Endodermal cell (in vitro differentiated cells): ENCODE measurements around the gene CFAP92. TPM values are rescaled to one million over a fixed set of nuclear protein-coding genes. Genes with fewer than 3 reads are reported as not detected.

Experiments
- DNase-seq: peaks from one replicate; pipeline ENCODE4 v3.0.0-alpha.2; 2017
- H3K27ac ChIP-seq: 2 replicates; pipeline ENCODE4 v1.5.1; 2013; ENCODE audit warnings: mild to moderate bottlenecking, low read depth, low read length, moderate library complexity
- H3K27me3 ChIP-seq: 2 replicates; pipeline ENCODE4 v1.6.1; 2013; ENCODE audit warnings: mild to moderate bottlenecking, low read length, moderate library complexity; ENCODE audit not compliant: insufficient read depth, control insufficient read depth, poor library complexity, severe bottlenecking
- H3K36me3 ChIP-seq: 2 replicates; pipeline ENCODE4 v1.7.0; 2013; ENCODE audit warnings: mild to moderate bottlenecking, low read length, moderate library complexity; ENCODE audit not compliant: control insufficient read depth, insufficient read depth
- H3K4me1 ChIP-seq: one replicate; pipeline ENCODE4 v1.7.0; 2013; ENCODE audit warnings: low read length; ENCODE audit not compliant: control insufficient read depth, insufficient read depth
- H3K4me3 ChIP-seq: 2 replicates; pipeline ENCODE4 v1.5.1; 2013; ENCODE audit warnings: mild to moderate bottlenecking, low read length, moderate library complexity
- H3K9ac ChIP-seq: 2 replicates; pipeline ENCODE4 v1.6.1; 2013; ENCODE audit warnings: mild to moderate bottlenecking, low read length, moderate library complexity; ENCODE audit not compliant: poor library complexity, severe bottlenecking; ENCODE audit errors: extremely low read depth
- H3K9me3 ChIP-seq: 2 replicates; pipeline ENCODE4 v1.6.1; 2013; ENCODE audit warnings: mild to moderate bottlenecking, low read length, moderate library complexity; ENCODE audit not compliant: control insufficient read depth
- H3K27ac Mint-ChIP-seq: 2 replicates; pipeline ENCODE4 v1.8.0; 2020; ENCODE audit warnings: mixed read lengths
- H3K27me3 Mint-ChIP-seq: 2 replicates; pipeline ENCODE4 v1.8.0; 2021; ENCODE audit warnings: mild to moderate bottlenecking, mixed read lengths; ENCODE audit not compliant: insufficient read depth
- H3K36me3 Mint-ChIP-seq: 2 replicates; pipeline ENCODE4 v1.8.0; 2020; ENCODE audit warnings: low read depth, mixed read lengths
- H3K4me1 Mint-ChIP-seq: 2 replicates; pipeline ENCODE4 v1.8.0; 2020; ENCODE audit warnings: mixed read lengths
- H3K4me3 Mint-ChIP-seq: 2 replicates; pipeline ENCODE4 v1.8.0; 2020; ENCODE audit warnings: mild to moderate bottlenecking, moderate library complexity, mixed read lengths
- H3K9me3 Mint-ChIP-seq: 2 replicates; pipeline ENCODE4 v1.8.0; 2020; ENCODE audit warnings: mild to moderate bottlenecking, mixed read lengths
- CTCF ChIP-seq: fragments of 200-600 bp; sonication (generic); conservative IDR thresholded peaks from 2 replicates; pipeline ENCODE4 v1.5.0; 2021; ENCODE audit warnings: antibody characterized with exemption, mild to moderate bottlenecking
- WGBS, 2 experiments: methylation state at CpG; one replicate each; pipeline versions ENCODE4 v1.1.5 to v1.1.7; 2013; ENCODE audit warnings: missing lambda C conversion rate in 2 of 2, mixed read lengths in 1 of 2; ENCODE audit not compliant: insufficient coverage in 1 of 2, insufficient read length in 1 of 2; 5-methylcytosine and 5-hydroxymethylcytosine counted together
- total RNA-seq, 2 donors: library from RNA; stranded (reverse); fragmentation: NEBNext Ultra II Directional in 1 of 2; extraction: Animal tissue kit (Norgen Biotek cat#: 25700) in 1 of 2; gene quantifications; 2 replicates in 1 of 2; 3 replicates in 1 of 2; pipeline ENCODE4 v1.2.1, GENCODE V29; 2021

The CFAP92 gene
- total RNA-seq, 2 donors from 2014 or later = 1.3 to 3.0 TPM

- Histone ChIP-seq H3K4me3 (no peak overlapping the region), H3K36me3 (no peaks in the 10 kb centered on the region), H3K27ac (no peak overlapping the region), H3K27me3 (no peaks in the 10 kb centered on the region), H3K9ac (no peak overlapping the region), H3K9me3 (peaks cover 8% of the 10 kb centered on the region), H3K4me1 (peaks cover 3% of the 10 kb centered on the region)
- H3K4me1 Mint-ChIP-seq = peaks cover 11% of the 10 kb centered on the region
- no peaks in the 10 kb centered on the region for H3K27me3 Mint-ChIP-seq
- peak; percentile 76 for DNase-seq
- peaks cover 17% of the 10 kb centered on the region for H3K9me3 Mint-ChIP-seq
- peak; percentile 56 for TF ChIP-seq CTCF
- H3K27ac Mint-ChIP-seq = peak overlapping the region; percentile 13
- peaks cover 2% of the 10 kb centered on the region for H3K36me3 Mint-ChIP-seq
- no peak overlapping the region for H3K4me3 Mint-ChIP-seq
- WGBS, 2 experiments = 77 to 86% methylated on average over 14 to 15 of the region's 15 CpGs
Measured at GRCh38 chr3:128950223-128950938, 43.5 kb downstream of the CFAP92 start.

GRCh38 chr3:128949158-128949557 is 44.7 kb downstream of the CFAP92 start:
- no peak for DNase-seq
- WGBS, 2 experiments = 94 to 97% methylated on average over 3 of the region's 3 CpGs
- H3K4me1 ChIP-seq = peaks cover 3% of the 10 kb centered on the region
- H3K27ac Mint-ChIP-seq = no peak overlapping the region
- peaks cover 8% of the 10 kb centered on the region for H3K9me3 ChIP-seq
- H3K4me3 Mint-ChIP-seq = no peak overlapping the region
- H3K36me3 ChIP-seq = no peaks in the 10 kb centered on the region
- no peak overlapping the region for H3K9ac ChIP-seq
- no peaks in the 10 kb centered on the region for H3K27me3 ChIP-seq
- H3K4me3 ChIP-seq = no peak overlapping the region
- no peak overlapping the region for H3K27ac ChIP-seq
- no peak for TF ChIP-seq CTCF
- peaks cover 11% of the 10 kb centered on the region for H3K4me1 Mint-ChIP-seq
- H3K36me3 Mint-ChIP-seq = peaks cover 2% of the 10 kb centered on the region
- no peaks in the 10 kb centered on the region for H3K27me3 Mint-ChIP-seq
- peaks cover 17% of the 10 kb centered on the region for H3K9me3 Mint-ChIP-seq

- Mint-ChIP-seq H3K4me3 (no peak overlapping the region), H3K27me3 (no peaks in the 10 kb centered on the region), H3K9me3 (peaks cover under 1% of the 10 kb centered on the region), H3K4me1 (peaks cover 11% of the 10 kb centered on the region), H3K36me3 (no peaks in the 10 kb centered on the region), H3K27ac (no peak overlapping the region)
- no peak for TF ChIP-seq CTCF
- peaks cover 3% of the 10 kb centered on the region for H3K4me1 ChIP-seq
- H3K27me3 ChIP-seq = no peaks in the 10 kb centered on the region
- no peaks in the 10 kb centered on the region for H3K9me3 ChIP-seq
- no peak overlapping the region for H3K9ac ChIP-seq
- no peak for DNase-seq
- H3K36me3 ChIP-seq = no peaks in the 10 kb centered on the region
- 91 to 97% methylated on average over 4 to 7 of the region's 7 CpGs for WGBS, 2 experiments
- H3K4me3 ChIP-seq = no peak overlapping the region
- H3K27ac ChIP-seq = no peak overlapping the region
Measured at GRCh38 chr3:128946411-128946810, 47.5 kb downstream of the CFAP92 start.
